SK-N-SH (cell line): ENCODE results near the gene ANO2. TPM values are rescaled to one million over a fixed set of nuclear protein-coding genes. Genes with fewer than 3 reads are reported as not detected.

Experiments used
- CTCF ChIA-PET: fragments of 300-600, 350-600 bp; formaldehyde crosslinking; extraction: SDS; loops from one replicate; lab custom pipeline; 2021; lab: Yijun Ruan, JAX
- POLR2A ChIA-PET: fragments of 350-600 bp; sonication (Branson Sonifier 250); formaldehyde crosslinking; extraction: SDS; loops from one replicate; lab custom pipeline; 2020; ENCODE audit warnings: antibody characterized with exemption, inconsistent platforms; lab: Yijun Ruan, JAX
- DNase-seq: peaks from one replicate; pipeline ENCODE4 v3.0.0; 2012
- H2AFZ ChIP-seq: fragments of 200-600 bp; sonication (generic); 2 replicates; pipeline ENCODE4 v1.8.1; 2016; ENCODE audit warnings: antibody characterized with exemption, mild to moderate bottlenecking, low read depth
- H3F3A ChIP-seq: fragments of 200-600 bp; sonication (generic); replicated peaks from 2 replicates; pipeline ENCODE3; 2016; ENCODE audit warnings: antibody characterized with exemption, mild to moderate bottlenecking; ENCODE audit not compliant: insufficient read depth
- H3K27ac ChIP-seq, 2 experiments: fragments of 200-500 bp in 1 of 2; fragments of 200-600 bp in 1 of 2; sonication (Bioruptor generic) in 1 of 2; sonication (generic), shearing (Covaris generic) in 1 of 2; 2 replicates each; pipeline versions ENCODE4 v1.5.1 to v1.6.1; 2014 to 2016; ENCODE audit warnings: low read depth in 2 of 2, inconsistent platforms in 1 of 2, low read length in 1 of 2, mild to moderate bottlenecking in 1 of 2, mixed read lengths in 1 of 2
- H3K27me3 ChIP-seq: fragments of 200-600 bp; sonication (generic), shearing (Covaris generic); 2 replicates; pipeline ENCODE4 v1.6.1; 2016; ENCODE audit warnings: mixed run types; ENCODE audit not compliant: insufficient read depth
- H3K36me3 ChIP-seq, 2 experiments: fragments of 200-500 bp in 1 of 2; fragments of 200-600 bp in 1 of 2; sonication (Bioruptor generic) in 1 of 2; sonication (generic) in 1 of 2; replicated peaks in 1 of 2; 2 replicates each; pipeline versions ENCODE3 to v1.5.1; 2014 to 2016; ENCODE audit warnings: low read length in 1 of 2, mild to moderate bottlenecking in 1 of 2; ENCODE audit not compliant: insufficient read depth in 2 of 2, control insufficient read depth in 1 of 2
- H3K4me1 ChIP-seq, 2 experiments: fragments of 200-500 bp in 1 of 2; fragments of 200-600 bp in 1 of 2; sonication (Bioruptor generic) in 1 of 2; sonication (generic), shearing (Covaris generic) in 1 of 2; 2 replicates each; pipeline versions ENCODE4 v1.5.1 to v1.6.1; 2014 to 2016; ENCODE audit warnings: low read depth in 1 of 2, low read length in 1 of 2, mixed run types in 1 of 2; ENCODE audit not compliant: insufficient read depth in 2 of 2, control insufficient read depth in 1 of 2
- H3K4me2 ChIP-seq: fragments of 200-600 bp; sonication (generic), shearing (Covaris generic); 2 replicates; pipeline ENCODE4 v1.6.1; 2017; ENCODE audit warnings: mixed run types
- H3K4me3 ChIP-seq, 2 experiments: fragments of 200-500 bp in 1 of 2; fragments of 200-600 bp in 1 of 2; sonication (Bioruptor generic) in 1 of 2; sonication (generic), shearing (Covaris generic) in 1 of 2; 2 replicates each; pipeline versions ENCODE4 v1.5.1 to v1.8.1; 2014 to 2016; ENCODE audit warnings: low read depth in 2 of 2, inconsistent platforms in 1 of 2, low read length in 1 of 2, mild to moderate bottlenecking in 1 of 2, mixed read lengths in 1 of 2, moderate library complexity in 1 of 2
- H3K79me2 ChIP-seq: fragments of 200-600 bp; sonication (generic); 2 replicates; pipeline ENCODE4 v1.8.1; 2017; ENCODE audit warnings: mild to moderate bottlenecking; ENCODE audit not compliant: insufficient read depth
- H3K9ac ChIP-seq: fragments of 200-600 bp; sonication (generic); 2 replicates; pipeline ENCODE4 v1.6.1; 2017; ENCODE audit warnings: mixed run types
- H3K9me2 ChIP-seq: fragments of 200-600 bp; sonication (generic); 2 replicates; pipeline ENCODE4 v1.6.1; 2017; ENCODE audit warnings: mixed run types
- H3K9me3 ChIP-seq: fragments of 200-600 bp; sonication (generic); 2 replicates; pipeline ENCODE4 v1.6.1; 2017; ENCODE audit warnings: mixed run types, mild to moderate bottlenecking, moderate library complexity
- H4K20me1 ChIP-seq: fragments of 200-600 bp; sonication (generic); 2 replicates; pipeline ENCODE4 v1.6.1; 2017; ENCODE audit warnings: mild to moderate bottlenecking, mixed run types; ENCODE audit not compliant: insufficient read depth
- CTCF ChIP-seq: fragments of 200-600 bp; sonication (generic); IDR thresholded peaks from 2 replicates; pipeline ENCODE4 v1.6.1; 2017; ENCODE audit warnings: antibody characterized with exemption, mild to moderate bottlenecking, moderate library complexity
- FOSL2 ChIP-seq: IDR thresholded peaks from 2 replicates; pipeline ENCODE4 v1.4.0; 2012; ENCODE audit warnings: low read depth, mild to moderate bottlenecking, moderate library complexity, borderline replicate concordance
- FOXJ3 ChIP-seq: sonication (generic); formaldehyde crosslinking; IDR thresholded peaks from 2 replicates; pipeline ENCODE4 v1.5.1; 2020; ENCODE audit warnings: mild to moderate bottlenecking, missing genetic modification reagents
- FOXM1 ChIP-seq: IDR thresholded peaks from 2 replicates; pipeline ENCODE4 v1.4.0; 2012; ENCODE audit warnings: low read depth, mild to moderate bottlenecking
- GABPA ChIP-seq: IDR thresholded peaks from 2 replicates; pipeline ENCODE4 v1.4.0; 2012; ENCODE audit warnings: low read depth, mild to moderate bottlenecking
- JUND ChIP-seq: IDR thresholded peaks from 2 replicates; pipeline ENCODE4 v1.4.0; 2012
- MAX ChIP-seq: IDR thresholded peaks from 2 replicates; pipeline ENCODE4 v1.4.0; 2012; ENCODE audit warnings: low read depth
- MEF2A ChIP-seq: IDR thresholded peaks from 2 replicates; pipeline ENCODE4 v1.4.0; 2012; ENCODE audit warnings: low read depth, borderline replicate concordance
- MXI1 ChIP-seq: IDR thresholded peaks from 2 replicates; pipeline ENCODE4 v1.6.1; 2012; ENCODE audit warnings: mild to moderate bottlenecking, low read depth, low read length, improper control_type of control experiment
- NRF1 ChIP-seq: IDR thresholded peaks from 2 replicates; pipeline ENCODE4 v1.6.1; 2012; ENCODE audit warnings: low read depth, mild to moderate bottlenecking, low read length
- RAD21 ChIP-seq: IDR thresholded peaks from 2 replicates; pipeline ENCODE4 v1.6.1; 2012; ENCODE audit warnings: mild to moderate bottlenecking, low read length
- RCOR1 ChIP-seq: fragments of 150-350 bp; IDR thresholded peaks from 2 replicates; pipeline ENCODE4 v1.6.1; 2017; ENCODE audit warnings: antibody characterized with exemption, low read length
- RFX5 ChIP-seq: IDR thresholded peaks from 2 replicates; pipeline ENCODE4 v1.6.1; 2012; ENCODE audit warnings: mild to moderate bottlenecking, improper control_type of control experiment, low read length
- SIN3A ChIP-seq: IDR thresholded peaks from 2 replicates; pipeline ENCODE4 v1.6.1; 2012; ENCODE audit warnings: low read depth, mild to moderate bottlenecking, low read length, moderate library complexity, borderline replicate concordance
- TAF1 ChIP-seq: IDR thresholded peaks from 2 replicates; pipeline ENCODE4 v1.6.1; 2012; ENCODE audit warnings: low read depth, mild to moderate bottlenecking, low read length, moderate library complexity, borderline replicate concordance
- TEAD4 ChIP-seq: IDR thresholded peaks from 2 replicates; pipeline ENCODE4 v1.4.0; 2012; ENCODE audit warnings: mild to moderate bottlenecking, borderline replicate concordance; ENCODE audit not compliant: insufficient read depth
- USF1 ChIP-seq: IDR thresholded peaks from 2 replicates; pipeline ENCODE4 v1.4.0; 2012; ENCODE audit warnings: low read depth, borderline replicate concordance
- USF2 ChIP-seq: fragments of 150-350 bp; IDR thresholded peaks from 2 replicates; pipeline ENCODE4 v1.6.1; 2017; ENCODE audit warnings: antibody characterized with exemption, low read length, low read depth, borderline replicate concordance
- YY1 ChIP-seq: IDR thresholded peaks from 2 replicates; pipeline ENCODE4 v1.4.0; 2012; ENCODE audit warnings: low read depth, mild to moderate bottlenecking
- ZBTB33 ChIP-seq: IDR thresholded peaks from 2 replicates; pipeline ENCODE4 v1.4.0; 2012; ENCODE audit warnings: low read depth, borderline replicate concordance
- WGBS: methylation state at CpG from one replicate; pipeline ENCODE4 v1.1.6; 2017; ENCODE audit warnings: low lambda C conversion rate; 5-methylcytosine and 5-hydroxymethylcytosine counted together
- polyA plus RNA-seq, 3 experiments: library from polyadenylated mRNA; depleted of rRNA; stranded (reverse); fragments of >200 nt; gene quantifications; 2 replicates each; pipeline ENCODE4 v1.2.3, GENCODE V29; 2012

The ANO2 gene
- polyA plus RNA-seq, 1 of the 3 experiments (the other 2 are of a cell fraction), result not detected

GRCh38 chr12:5947006-5947405, 1.9 kb upstream of the ANO2 start:
- Histone ChIP-seq H3K9ac (no peak overlapping the region), H3K4me3 (no peak overlapping the region), H3K4me1 (peaks cover 0 to 4% of the 10 kb centered on the region in 2 experiments; a peak in 1 of 4 replicates), H3K4me2 (no peak overlapping the region), H3K79me2 (no peaks in the 10 kb centered on the region), H3K36me3 (no peaks in the 10 kb centered on the region), H2AFZ (no peak overlapping the region), H3K27me3 (peaks cover 66% of the 10 kb centered on the region), H3F3A (no peaks in the 10 kb centered on the region), H3K27ac (no peak overlapping the region), H3K9me2 (no peaks in the 10 kb centered on the region), H3K9me3 (no peaks in the 10 kb centered on the region), H4K20me1 (no peaks in the 10 kb centered on the region)
- ChIA-PET CTCF (interaction anchor here (1.3 to 1.4 kb wide), 2 partner anchors 20 to 41 kb away, joined by 4 to 8 read pairs; no protein-coding TSS in a partner anchor), POLR2A (no interaction called here)
- WGBS, result 18% methylated on average over 1 of the region's 1 CpG
- TF ChIP-seq ZBTB33, result no peak
- TF ChIP-seq TAF1, result no peak
- no peak for TF ChIP-seq GABPA
- no peak for TF ChIP-seq YY1
- no peak for TF ChIP-seq MAX
- no peak for TF ChIP-seq USF1
- no peak for TF ChIP-seq MXI1
- no peak for TF ChIP-seq FOXM1
- TF ChIP-seq CTCF, result no peak
- no peak for TF ChIP-seq SIN3A
- no peak for DNase-seq

GRCh38 chr12:5946388-5946787, 1.3 kb upstream of the ANO2 start:
- H3K79me2 ChIP-seq, result no peaks in the 10 kb centered on the region
- no peak overlapping the region for H3K4me3 ChIP-seq
- CTCF ChIA-PET, result interaction anchor here (1.0 to 1.3 kb wide), 3 partner anchors 18 to 42 kb away, joined by 3 to 5 read pairs (median 4); no protein-coding TSS in a partner anchor
- no peaks in the 10 kb centered on the region for H3K9me3 ChIP-seq
- TF ChIP-seq NRF1 (no peak), RFX5 (no peak), YY1 (no peak), JUND (no peak), USF1 (no peak), MEF2A (no peak), USF2 (no peak), RCOR1 (no peak), FOXM1 (no peak), RAD21 (no peak), FOSL2 (no peak), TEAD4 (no peak), FOXJ3 (CRISPR knock-in tag) (no peak), GABPA (no peak)
- TF ChIP-seq, all 33 proteins: peak for 0
- H3K9ac ChIP-seq, result no peak overlapping the region
- peaks cover 0 to 4% of the 10 kb centered on the region in 2 experiments; a peak in 1 of 4 replicates for H3K4me1 ChIP-seq
- DNase-seq, result no peak
- H3K27me3 ChIP-seq, result peaks cover 61% of the 10 kb centered on the region
- no peak overlapping the region for H3K4me2 ChIP-seq
- no peaks in the 10 kb centered on the region for H3K36me3 ChIP-seq
- 15% methylated on average over 2 of the region's 2 CpGs for WGBS
- no peaks in the 10 kb centered on the region for H3F3A ChIP-seq
- no peak overlapping the region for H2AFZ ChIP-seq
- no peaks in the 10 kb centered on the region for H3K9me2 ChIP-seq
- H4K20me1 ChIP-seq, result no peaks in the 10 kb centered on the region
- POLR2A ChIA-PET, result no interaction called here
- no peak overlapping the region for H3K27ac ChIP-seq
